Measurements from ENCODE around the gene UBE2E2. TPM values are rescaled to one million over a fixed set of nuclear protein-coding genes. Genes with fewer than 3 reads are reported as not detected.

Gene UBE2E2
- total and polyA plus RNA-seq, 2 donors (not counting 1 experiment from before 2014, with no cell fraction given), result 16.0 to 45.0 TPM

GRCh38 chr3:23217872-23218554 lies 14.9 kb downstream of the UBE2E2 start:
- WGBS (ENCODE audit: insufficient coverage), result no CpG with 5 or more reads among the region's 5 CpGs
- no peak overlapping the region for H2AFZ ChIP-seq (ENCODE audit: insufficient read depth, low read depth, low read length, poor library complexity, severe bottlenecking)
- H3K4me1 ChIP-seq (ENCODE audit: control insufficient read depth in 2 of 2, insufficient read depth in 2 of 2, low read length in 2 of 2), result peaks cover 27 to 32% of the 10 kb centered on the region in 2 donors
- H3K27ac ChIP-seq (ENCODE audit: low read length in 2 of 2), result no peak overlapping the region
- H3K9me3 ChIP-seq (ENCODE audit: control extremely low read depth in 1 of 3, control insufficient read depth in 2 of 3, insufficient read depth in 1 of 3, low read length in 2 of 3), result peaks cover 0 to 5% (median 2%) of the 10 kb centered on the region in 3 donors
- ChIA-PET CTCF (no interaction called here), POLR2A (no interaction called here)
- H3K79me2 ChIP-seq (ENCODE audit: control insufficient read depth, insufficient read depth, low read length), result peaks cover 91% of the 10 kb centered on the region
- no peaks in the 10 kb centered on the region for H3K27me3 ChIP-seq (replicated peaks in 1 of 4; ENCODE audit: control extremely low read depth in 1 of 4, control insufficient read depth in 3 of 4, insufficient read depth in 4 of 4, low read length in 3 of 4)
- no peaks in the 10 kb centered on the region for H4K20me1 ChIP-seq (ENCODE audit: control insufficient read depth, insufficient read depth, low read length, poor library complexity, severe bottlenecking)
- no peak overlapping the region for H3K4me2 ChIP-seq (replicated peaks; ENCODE audit: low read depth, low read length, poor library complexity, severe bottlenecking)
- H3K9ac ChIP-seq (ENCODE audit: low read length), result no peak overlapping the region
- H3K4me1 Mint-ChIP-seq, result peaks cover 61% of the 10 kb centered on the region
- H3K4me3 ChIP-seq (ENCODE audit: control extremely low read depth in 1 of 5, extremely low read depth in 1 of 5, insufficient read depth in 1 of 5, low read depth in 2 of 5, low read length in 4 of 5), result no peak overlapping the region
- no peak overlapping the region for H3K4me3 Mint-ChIP-seq
- DNase-seq (no peak), ATAC-seq (ENCODE audit: low read depth) (no peak)
- H3K27me3 Mint-ChIP-seq, result no peaks in the 10 kb centered on the region
- H3K27ac Mint-ChIP-seq, result no peak overlapping the region
- peaks cover 6% of the 10 kb centered on the region for H3K9me3 Mint-ChIP-seq (ENCODE audit: insufficient read depth)
- intact Hi-C loops (cut with micrococcal nuclease), result no loop called here
- TF ChIP-seq EZH2 (IDR thresholded peaks at IDR 0.05; ENCODE audit: borderline replicate concordance, insufficient read depth, low read depth, low read length, poor library complexity, severe bottlenecking) (no peak), CTCF (IDR thresholded peaks at IDR 0.05) (no peak)
- peaks cover 0 to 3% of the 10 kb centered on the region in 2 experiments for H3K36me3 ChIP-seq (replicated peaks in 1 of 2; ENCODE audit: control extremely low read depth in 1 of 2, control insufficient read depth in 1 of 2, extremely low read depth in 1 of 2, insufficient read depth in 2 of 2, low read length in 1 of 2)

GRCh38 chr3:23219117-23219516 lies 16.0 kb downstream of the UBE2E2 start:
- Histone ChIP-seq H3K4me3 (ENCODE audit: control extremely low read depth in 1 of 5, extremely low read depth in 1 of 5, insufficient read depth in 1 of 5, low read depth in 2 of 5, low read length in 4 of 5) (no peak overlapping the region), H3K4me2 (replicated peaks; ENCODE audit: low read depth, low read length, poor library complexity, severe bottlenecking) (peak overlapping the region; percentile 26), H3K9me3 (ENCODE audit: control extremely low read depth in 1 of 3, control insufficient read depth in 2 of 3, insufficient read depth in 1 of 3, low read length in 2 of 3) (peaks cover 0 to 8% (median 2%) of the 10 kb centered on the region in 3 donors), H3K9ac (ENCODE audit: low read length) (peak overlapping the region; percentile 14), H3K27me3 (replicated peaks in 1 of 4; ENCODE audit: control extremely low read depth in 1 of 4, control insufficient read depth in 3 of 4, insufficient read depth in 4 of 4, low read length in 3 of 4) (no peaks in the 10 kb centered on the region), H3K4me1 (ENCODE audit: control insufficient read depth in 2 of 2, insufficient read depth in 2 of 2, low read length in 2 of 2) (peaks cover 27 to 32% of the 10 kb centered on the region in 2 donors), H2AFZ (ENCODE audit: insufficient read depth, low read depth, low read length, poor library complexity, severe bottlenecking) (no peak overlapping the region), H4K20me1 (ENCODE audit: control insufficient read depth, insufficient read depth, low read length, poor library complexity, severe bottlenecking) (no peaks in the 10 kb centered on the region), H3K27ac (ENCODE audit: low read length in 2 of 2) (peak overlapping the region in 1 of 2 donors; percentile 48), H3K36me3 (replicated peaks in 1 of 2; ENCODE audit: control extremely low read depth in 1 of 2, control insufficient read depth in 1 of 2, extremely low read depth in 1 of 2, insufficient read depth in 2 of 2, low read length in 1 of 2) (peaks cover 0 to 3% of the 10 kb centered on the region in 2 experiments), H3K79me2 (ENCODE audit: control insufficient read depth, insufficient read depth, low read length) (peaks cover 92% of the 10 kb centered on the region)
- Mint-ChIP-seq H3K27me3 (no peaks in the 10 kb centered on the region), H3K4me3 (peak overlapping the region; percentile 4), H3K27ac (peak overlapping the region; percentile 23), H3K9me3 (ENCODE audit: insufficient read depth) (peaks cover 9% of the 10 kb centered on the region), H3K4me1 (peaks cover 61% of the 10 kb centered on the region)
- TF ChIP-seq EZH2 (IDR thresholded peaks at IDR 0.05; ENCODE audit: borderline replicate concordance, insufficient read depth, low read depth, low read length, poor library complexity, severe bottlenecking), result no peak
- TF ChIP-seq CTCF (IDR thresholded peaks at IDR 0.05), result no peak
- POLR2A ChIA-PET, result no interaction called here
- no peak for DNase-seq
- 28% methylated on average over 2 of the region's 2 CpGs for WGBS (ENCODE audit: insufficient coverage)
- ATAC-seq (ENCODE audit: low read depth), result no peak
- CTCF ChIA-PET, result no interaction called here
- intact Hi-C loops (cut with micrococcal nuclease), result loop anchor here (1.0 kb wide), 1 partner anchor 10 kb away; no protein-coding TSS in a partner anchor

Measured in B cell (primary cell).